GM19455 (cell line): Measurements from ENCODE around the gene ARHGEF28.

Experiments used
- ATAC-seq: cut with Tn5 transposase; IDR thresholded peaks from one replicate; pipeline ENCODE4 v1.9.1; 2021; ENCODE audit not compliant: unreplicated experiment

Gene ARHGEF28

GRCh38 chr5:73654171-73654811 is 28.3 kb downstream of the ARHGEF28 start:
- no peak for ATAC-seq

- ATAC-seq: no peak
These were observed 28.9 kb downstream of the ARHGEF28 start for GRCh38 chr5:73654819-73655318.

- ATAC-seq: no peak
These were observed 29.6 kb downstream of the ARHGEF28 start for GRCh38 chr5:73655521-73656160.

GRCh38 chr5:73661753-73662152 is 35.8 kb downstream of the ARHGEF28 start:
- no peak for ATAC-seq

GRCh38 chr5:73663161-73663859 is 37.3 kb downstream of the ARHGEF28 start:
- ATAC-seq: no peak

GRCh38 chr5:73663860-73664240 is 37.9 kb downstream of the ARHGEF28 start:
- ATAC-seq: no peak

- no peak for ATAC-seq
These were observed 38.8 kb downstream of the ARHGEF28 start for GRCh38 chr5:73664796-73665195.

- ATAC-seq: no peak
These were observed 40.9 kb downstream of the ARHGEF28 start for GRCh38 chr5:73666891-73667290.

- ATAC-seq: peak; percentile 54
These were observed 42.0 kb downstream of the ARHGEF28 start for GRCh38 chr5:73668017-73668416.

- ATAC-seq: no peak
These were observed 42.6 kb downstream of the ARHGEF28 start for GRCh38 chr5:73668486-73669111.

GRCh38 chr5:73670731-73671130 is 44.7 kb downstream of the ARHGEF28 start:
- no peak for ATAC-seq

GRCh38 chr5:73672132-73672531 is 46.1 kb downstream of the ARHGEF28 start:
- no peak for ATAC-seq

- ATAC-seq: no peak
These were observed 47.2 kb downstream of the ARHGEF28 start for GRCh38 chr5:73673161-73673591.

GRCh38 chr5:73674669-73675004 is 48.6 kb downstream of the ARHGEF28 start:
- no peak for ATAC-seq

GRCh38 chr5:73678322-73678740 is 52.3 kb downstream of the ARHGEF28 start:
- no peak for ATAC-seq

- ATAC-seq: no peak
These were observed 52.8 kb downstream of the ARHGEF28 start for GRCh38 chr5:73678807-73679206.

GRCh38 chr5:73682176-73682575 is 56.2 kb downstream of the ARHGEF28 start:
- no peak for ATAC-seq

- ATAC-seq: no peak
These were observed 58.7 kb downstream of the ARHGEF28 start for GRCh38 chr5:73684691-73685090.

GRCh38 chr5:73686912-73687311 is 60.9 kb downstream of the ARHGEF28 start:
- ATAC-seq: no peak

GRCh38 chr5:73687357-73687756 is 61.4 kb downstream of the ARHGEF28 start:
- no peak for ATAC-seq

GRCh38 chr5:73690015-73690414 is 64.0 kb downstream of the ARHGEF28 start:
- ATAC-seq: no peak
